GM12878 (cell line): ENCODE results near the gene DNMT1. TPM values are rescaled to one million over a fixed set of nuclear protein-coding genes. Genes with fewer than 3 reads are reported as not detected.
A peak's percentile ranks its signal among the peaks of the same experiment; 100 is the strongest.

Experiments
- ATF3 ChIP-seq: IDR thresholded peaks from 2 replicates; pipeline ENCODE4 v1.6.1; 2011; ENCODE audit warnings: low read depth, mild to moderate bottlenecking, low read length, moderate library complexity, borderline replicate concordance; ENCODE audit errors: extremely low read depth
- BCL11A ChIP-seq: IDR thresholded peaks from 2 replicates; pipeline ENCODE4 v1.6.1; 2011; ENCODE audit warnings: low read depth, low read length
- BCLAF1 ChIP-seq: fragments of 450-650 bp; IDR thresholded peaks from 2 replicates; pipeline ENCODE4 v1.6.1; 2017; ENCODE audit warnings: antibody characterized with exemption, mild to moderate bottlenecking, moderate library complexity
- BHLHE40 ChIP-seq, 2 experiments: fragments of 450-650 bp in 1 of 2; IDR thresholded peaks; 2 replicates each; pipeline ENCODE4 v1.6.1; 2011 to 2017; ENCODE audit warnings: low read depth in 2 of 2, borderline replicate concordance in 1 of 2, improper control_type of control experiment in 1 of 2, low read length in 1 of 2, mild to moderate bottlenecking in 1 of 2
- CHD4 ChIP-seq: fragments of 200-600 bp; sonication (generic); IDR thresholded peaks from 2 replicates; pipeline ENCODE4 v1.6.1; 2016; ENCODE audit warnings: mild to moderate bottlenecking
- CREB1 ChIP-seq: IDR thresholded peaks from 2 replicates; pipeline ENCODE4 v1.6.1; 2012; ENCODE audit warnings: low read depth, mild to moderate bottlenecking, inconsistent platforms
- EGR1 ChIP-seq, 2 experiments: IDR thresholded peaks; 1 replicate in 1 of 2; 2 replicates in 1 of 2; pipeline ENCODE4 v1.6.1; 2011 to 2012; ENCODE audit warnings: low read depth in 2 of 2, low read length in 2 of 2, borderline replicate concordance in 1 of 2, mild to moderate bottlenecking in 1 of 2, moderate library complexity in 1 of 2
- EP300 ChIP-seq, 2 experiments: fragments of 150-350 bp in 1 of 2; IDR thresholded peaks; 2 replicates each; pipeline ENCODE4 v1.6.1; 2011 to 2012; ENCODE audit warnings: low read depth in 2 of 2, low read length in 2 of 2, borderline replicate concordance in 1 of 2, improper control_type of control experiment in 1 of 2, inconsistent platforms in 1 of 2; ENCODE audit not compliant: control insufficient read depth in 1 of 2
- ESRRA ChIP-seq: IDR thresholded peaks from 2 replicates; pipeline ENCODE4 v1.6.1; 2012; ENCODE audit warnings: mild to moderate bottlenecking, low read length, improper control_type of control experiment
- IKZF2 ChIP-seq, 2 experiments: fragments of 450-650 bp; IDR thresholded peaks; 2 replicates each; pipeline ENCODE4 v1.6.1; 2017; ENCODE audit warnings: mild to moderate bottlenecking in 2 of 2, moderate library complexity in 2 of 2
- PAX5 ChIP-seq: IDR thresholded peaks from 2 replicates; pipeline ENCODE4 v1.6.1; 2011; ENCODE audit warnings: low read depth, low read length, borderline replicate concordance
- PRDM15 ChIP-seq: fragments of 450-650 bp; formaldehyde crosslinking; IDR thresholded peaks from 2 replicates; pipeline ENCODE4 v1.4.0; 2020; ENCODE audit warnings: mild to moderate bottlenecking, moderate library complexity
- REST ChIP-seq: IDR thresholded peaks from 2 replicates; pipeline ENCODE4 v1.6.1; 2012; ENCODE audit warnings: mild to moderate bottlenecking, low read depth, low read length
- SMARCA5 ChIP-seq: fragments of 450-650 bp; IDR thresholded peaks from 2 replicates; pipeline ENCODE4 v1.6.1; 2017; ENCODE audit warnings: mild to moderate bottlenecking
- SREBF2 ChIP-seq: IDR thresholded peaks from 2 replicates; pipeline ENCODE4 v1.6.1; 2012; ENCODE audit warnings: mild to moderate bottlenecking, low read length
- TCF3 ChIP-seq: IDR thresholded peaks from 2 replicates; pipeline ENCODE4 v1.6.1; 2012; ENCODE audit warnings: low read depth, mild to moderate bottlenecking, low read length, borderline replicate concordance; ENCODE audit not compliant: insufficient read depth
- ZNF207 ChIP-seq: fragments of 450-650 bp; IDR thresholded peaks from 2 replicates; pipeline ENCODE4 v1.6.1; 2014; ENCODE audit warnings: antibody characterized with exemption, mild to moderate bottlenecking, borderline replicate concordance
- ZNF217 ChIP-seq: fragments of 450-650 bp; IDR thresholded peaks from 2 replicates; pipeline ENCODE4 v1.6.1; 2017; ENCODE audit warnings: antibody characterized with exemption, mild to moderate bottlenecking
- polyA plus RNA-seq, 11 experiments: library from polyadenylated mRNA; depleted of rRNA in 4 of 11; unstranded in 6 of 11; stranded (reverse) in 5 of 11; fragments of >200 nt; fragmentation: Nextera tagmentation in 4 of 11; fragmentation: Illumina TruSeq in 1 of 11; extraction: Ambion mirVana in 4 of 11; extraction: Trizol in 1 of 11; gene quantifications; 1 replicate in 1 of 11; 2 replicates in 10 of 11; pipeline versions ENCODE4 v1.2.1 to v1.2.3, GENCODE V29; 2011 to 2016; ENCODE audit warnings: inconsistent platforms in 2 of 11, missing spikeins in 2 of 11, low read depth in 1 of 11
- total RNA-seq, 4 experiments: library from RNA; depleted of rRNA in 3 of 4; stranded (reverse); fragments of >200 nt in 3 of 4; fragmentation: Illumina TruSeq in 1 of 4; extraction: Trizol in 1 of 4; gene quantifications; 2 replicates each; pipeline versions ENCODE4 v1.2.1 to v1.2.3, GENCODE V29; 2013 to 2021

The DNMT1 gene
- total and polyA plus RNA-seq, 10 of the 15 experiments (the other 5 are each of a cell fraction or from before 2014, with no cell fraction given): 70.0 to 290 (median 133) TPM

- TF ChIP-seq BCLAF1: no peak
- 0 out of 2 replicates have a peak, but pooled peaks have one; percentile 6 for TF ChIP-seq TCF3
- 0 out of 2 replicates have a peak, but pooled peaks have one; percentile 44 for TF ChIP-seq ZNF217
- TF ChIP-seq BCL11A: no peak
- TF ChIP-seq SREBF2: no peak
- TF ChIP-seq ATF3: no peak
- TF ChIP-seq ZNF207: 0 out of 2 replicates have a peak, but pooled peaks have one; percentile 19
- no peak for TF ChIP-seq PRDM15
- peak; percentile 52; the same call in 1 of the 2 replicates for TF ChIP-seq PAX5
- TF ChIP-seq EP300 (IDR thresholded peaks at IDR 0.05; ENCODE audit: borderline replicate concordance in 1 of 2, control insufficient read depth in 1 of 2, low read depth in 2 of 2, low read length in 2 of 2): peak in 1 of 2 experiments; percentile 51; a peak in 2 of 4 replicates
- peak in 1 of 2 experiments; percentile 65; a peak in 1 of 3 replicates for TF ChIP-seq EGR1 (IDR thresholded peaks at IDR 0.05; ENCODE audit: borderline replicate concordance in 1 of 2, low read depth in 2 of 2, low read length in 2 of 2)
- TF ChIP-seq SMARCA5: 0 out of 2 replicates have a peak, but pooled peaks have one; percentile 49
- peak in 1 of 2 experiments; percentile 44; a peak in 3 of 4 replicates for TF ChIP-seq IKZF2 (IDR thresholded peaks at IDR 0.05)
- TF ChIP-seq CREB1: no peak
- TF ChIP-seq BHLHE40 (IDR thresholded peaks at IDR 0.05; ENCODE audit: borderline replicate concordance in 1 of 2, low read depth in 2 of 2, low read length in 1 of 2): peak; percentile 51 to 75; a peak in 3 of 4 replicates
- TF ChIP-seq ESRRA: no peak
- TF ChIP-seq REST: no peak; the same call in 1 of the 2 replicates
- no peak for TF ChIP-seq CHD4
Observed at GRCh38 chr19:10230173-10230860, 35.6 kb upstream of the DNMT1 start (continued).
